ENCODE data around the gene LMCD1.

The LMCD1 gene

DNA sequence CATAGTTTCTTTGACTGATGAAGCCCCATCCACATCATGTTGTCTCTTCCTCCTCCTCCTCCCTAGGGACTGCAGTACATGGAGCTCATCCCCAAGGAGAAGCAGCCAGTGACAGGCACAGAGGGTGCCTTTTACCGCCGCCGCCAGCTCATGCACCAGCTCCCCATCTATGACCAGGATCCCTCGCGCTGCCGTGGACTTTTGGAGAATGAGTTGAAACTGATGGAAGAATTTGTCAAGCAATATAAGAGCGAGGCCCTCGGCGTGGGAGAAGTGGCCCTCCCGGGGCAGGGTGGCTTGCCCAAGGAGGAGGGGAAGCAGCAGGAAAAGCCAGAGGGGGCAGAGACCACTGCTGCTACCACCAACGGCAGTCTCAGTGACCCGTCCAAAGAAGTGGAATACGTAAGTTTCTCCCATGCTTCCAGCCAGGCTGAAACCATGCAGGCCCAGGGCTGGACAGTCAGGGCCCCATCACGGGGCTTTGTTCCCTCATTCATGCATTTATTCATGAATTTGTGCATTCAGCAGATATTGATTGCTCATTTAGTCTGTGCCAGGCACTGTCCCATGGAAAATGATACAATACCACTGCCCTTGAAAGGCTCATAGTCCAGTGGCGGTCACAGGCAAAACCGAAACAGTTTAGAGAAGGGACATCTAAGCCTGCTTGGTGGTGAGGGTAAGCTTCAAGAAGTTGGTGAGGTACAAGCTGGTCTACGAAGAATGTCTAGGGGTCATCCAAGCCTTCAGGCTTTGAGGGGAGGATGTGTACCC, 47.1 kb downstream of the LMCD1 start:
- no peak overlapping the region for H3K4me3 ChIP-seq (ENCODE audit: low read length, poor library complexity, severe bottlenecking)
- H3K4me1 ChIP-seq (ENCODE audit: insufficient read depth, low read length, poor library complexity, severe bottlenecking), result no peaks in the 10 kb centered on the region
- no peaks in the 10 kb centered on the region for H3K9me3 ChIP-seq (ENCODE audit: insufficient read depth, low read depth, low read length)
- H3K27me3 ChIP-seq (ENCODE audit: insufficient read depth, low read length, poor library complexity, severe bottlenecking), result no peaks in the 10 kb centered on the region
- no peak overlapping the region for H3K9ac ChIP-seq (ENCODE audit: low read depth, low read length, poor library complexity, severe bottlenecking)
- no peak overlapping the region for H3K4me2 ChIP-seq (ENCODE audit: low read depth, low read length, poor library complexity, severe bottlenecking)
- no peak overlapping the region for H2AFZ ChIP-seq (ENCODE audit: low read length)
- no peaks in the 10 kb centered on the region for H3F3A ChIP-seq (ENCODE audit: low read depth)
- H3K79me2 ChIP-seq (ENCODE audit: insufficient read depth, low read length), result no peaks in the 10 kb centered on the region
- no peaks in the 10 kb centered on the region for H3K36me3 ChIP-seq (ENCODE audit: insufficient read depth, low read length)
- H3K9me2 ChIP-seq (replicated peaks; ENCODE audit: low read depth, low read length), result no peaks in the 10 kb centered on the region
- H4K20me1 ChIP-seq (ENCODE audit: insufficient read depth, low read length, poor library complexity, severe bottlenecking), result no peaks in the 10 kb centered on the region
- no peak for TF ChIP-seq CTCF (conservative IDR thresholded peaks at IDR 0.05; ENCODE audit: low read length)
- no peak for TF ChIP-seq EZH2phosphoT487 (IDR thresholded peaks at IDR 0.05; ENCODE audit: borderline replicate concordance)

DNA sequence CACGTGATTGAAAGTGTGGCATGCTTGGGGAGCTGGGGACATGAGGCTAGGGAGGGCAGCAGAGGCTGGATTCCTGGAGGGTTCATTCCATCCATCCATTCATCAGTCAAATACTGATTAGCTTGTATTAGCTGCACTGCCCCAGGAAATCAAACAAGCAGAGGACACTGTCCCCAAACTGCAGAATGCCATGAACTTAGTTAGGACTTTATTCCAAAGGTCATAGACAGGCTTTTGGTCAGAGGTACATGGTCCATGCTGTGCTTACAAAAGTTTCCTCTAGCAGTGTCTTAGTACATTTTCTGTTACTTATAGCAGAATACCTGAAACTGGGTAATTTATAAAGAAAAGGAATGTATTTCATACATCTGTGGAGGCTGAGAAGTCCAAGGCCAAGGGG, 47.7 kb downstream of the LMCD1 start:
- Histone ChIP-seq H3K4me2 (ENCODE audit: low read depth, low read length, poor library complexity, severe bottlenecking) (no peak overlapping the region), H2AFZ (ENCODE audit: low read length) (no peak overlapping the region), H3F3A (ENCODE audit: low read depth) (no peaks in the 10 kb centered on the region), H3K27me3 (ENCODE audit: insufficient read depth, low read length, poor library complexity, severe bottlenecking) (no peaks in the 10 kb centered on the region), H3K36me3 (ENCODE audit: insufficient read depth, low read length) (no peaks in the 10 kb centered on the region), H3K79me2 (ENCODE audit: insufficient read depth, low read length) (no peaks in the 10 kb centered on the region), H3K9ac (ENCODE audit: low read depth, low read length, poor library complexity, severe bottlenecking) (no peak overlapping the region), H3K9me3 (ENCODE audit: insufficient read depth, low read depth, low read length) (no peaks in the 10 kb centered on the region), H3K9me2 (replicated peaks; ENCODE audit: low read depth, low read length) (no peaks in the 10 kb centered on the region), H3K4me3 (ENCODE audit: low read length, poor library complexity, severe bottlenecking) (no peak overlapping the region), H3K4me1 (ENCODE audit: insufficient read depth, low read length, poor library complexity, severe bottlenecking) (no peaks in the 10 kb centered on the region), H4K20me1 (ENCODE audit: insufficient read depth, low read length, poor library complexity, severe bottlenecking) (no peaks in the 10 kb centered on the region)
- TF ChIP-seq EZH2phosphoT487 (IDR thresholded peaks at IDR 0.05; ENCODE audit: borderline replicate concordance) (no peak), CTCF (conservative IDR thresholded peaks at IDR 0.05; ENCODE audit: low read length) (no peak)

DNA sequence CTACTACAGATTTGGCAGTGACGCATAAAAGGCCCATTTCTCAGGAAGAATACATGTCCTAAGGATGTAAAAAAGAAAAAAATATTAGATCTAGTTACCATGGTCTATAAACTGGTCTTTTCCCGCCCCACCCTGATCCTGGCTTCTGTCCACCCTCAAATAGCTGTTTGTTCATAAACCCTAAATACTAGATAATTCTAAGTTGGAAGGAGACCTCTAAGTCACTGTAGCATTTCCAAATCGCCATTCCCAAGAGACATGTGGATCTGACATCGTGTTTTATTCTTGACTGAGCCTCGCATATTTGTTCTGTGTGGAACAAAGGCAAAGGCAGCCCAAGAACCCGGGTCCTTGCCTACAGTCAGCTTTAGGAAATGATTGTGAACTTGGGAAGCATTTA, 49.0 kb downstream of the LMCD1 start:
- Histone ChIP-seq H3F3A (ENCODE audit: low read depth) (no peaks in the 10 kb centered on the region), H3K4me3 (ENCODE audit: low read length, poor library complexity, severe bottlenecking) (no peak overlapping the region), H3K9me3 (ENCODE audit: insufficient read depth, low read depth, low read length) (no peaks in the 10 kb centered on the region), H3K9me2 (replicated peaks; ENCODE audit: low read depth, low read length) (no peaks in the 10 kb centered on the region), H3K4me2 (ENCODE audit: low read depth, low read length, poor library complexity, severe bottlenecking) (no peak overlapping the region), H3K79me2 (ENCODE audit: insufficient read depth, low read length) (no peaks in the 10 kb centered on the region), H2AFZ (ENCODE audit: low read length) (no peak overlapping the region), H3K9ac (ENCODE audit: low read depth, low read length, poor library complexity, severe bottlenecking) (no peak overlapping the region), H3K27me3 (ENCODE audit: insufficient read depth, low read length, poor library complexity, severe bottlenecking) (no peaks in the 10 kb centered on the region), H3K4me1 (ENCODE audit: insufficient read depth, low read length, poor library complexity, severe bottlenecking) (no peaks in the 10 kb centered on the region), H4K20me1 (ENCODE audit: insufficient read depth, low read length, poor library complexity, severe bottlenecking) (no peaks in the 10 kb centered on the region), H3K36me3 (ENCODE audit: insufficient read depth, low read length) (no peaks in the 10 kb centered on the region)
- no peak for TF ChIP-seq EZH2phosphoT487 (IDR thresholded peaks at IDR 0.05; ENCODE audit: borderline replicate concordance)
- TF ChIP-seq CTCF (conservative IDR thresholded peaks at IDR 0.05; ENCODE audit: low read length), result no peak

All from Loucy (cell line).